ENCODE data around the gene NEUROG3. TPM values are rescaled to one million over a fixed set of nuclear protein-coding genes. Genes with fewer than 3 reads are reported as not detected.

NEUROG3 gene
- total and polyA plus RNA-seq, 2 of the 8 experiments (the other 6 are each of a cell fraction or from before 2014, with no cell fraction given) = 0.45 TPM; not detected in 1

GRCh38 chr10:69575164-69575722 is 2.0 kb upstream of the NEUROG3 start (continued):
- no peak for TF ChIP-seq CHD7 (IDR thresholded peaks at IDR 0.05; ENCODE audit: insufficient replicate concordance, low read length)
- TF ChIP-seq POU5F1 (IDR thresholded peaks at IDR 0.05; ENCODE audit: low read depth, low read length) = no peak
- no peak for TF ChIP-seq CTCF (IDR thresholded peaks at IDR 0.05; ENCODE audit: control extremely low read depth in 1 of 3, insufficient read depth in 1 of 3, low read depth in 1 of 3, low read length in 3 of 3)
- TF ChIP-seq EP300 (IDR thresholded peaks at IDR 0.05; ENCODE audit: borderline replicate concordance in 1 of 2, low read depth in 2 of 2, low read length in 2 of 2) = no peak
- peak in 1 of 2 experiments; percentile 46; a peak in 1 of 4 replicates for TF ChIP-seq HDAC2 (IDR thresholded peaks at IDR 0.05; ENCODE audit: borderline replicate concordance in 1 of 2, low read depth in 2 of 2, low read length in 2 of 2)
- peak; percentile 80; the same call in 1 of the 2 replicates for TF ChIP-seq KDM1A (IDR thresholded peaks at IDR 0.05; ENCODE audit: borderline replicate concordance, low read length)
- TF ChIP-seq KDM4A (IDR thresholded peaks at IDR 0.05; ENCODE audit: low read depth, low read length, severe bottlenecking) = no peak
